GM18873 (cell line): ENCODE results near the gene MARK4.
"Not testable (repeated sequence)": the region's sequence is repeated elsewhere in the genome, so short reads cannot be mapped to it uniquely, and the experiment has no call there.

Source experiments
- ATAC-seq: cut with Tn5 transposase; IDR thresholded peaks from one replicate; pipeline ENCODE4 v1.9.1; 2021; ENCODE audit warnings: mild to moderate bottlenecking, moderate library complexity, moderate number of reproducible peaks; ENCODE audit not compliant: unreplicated experiment, low FRiP score

Gene MARK4

GRCh38 chr19:45331411-45331810, 80.3 kb downstream of the MARK4 start:
- no peak for ATAC-seq

DNA sequence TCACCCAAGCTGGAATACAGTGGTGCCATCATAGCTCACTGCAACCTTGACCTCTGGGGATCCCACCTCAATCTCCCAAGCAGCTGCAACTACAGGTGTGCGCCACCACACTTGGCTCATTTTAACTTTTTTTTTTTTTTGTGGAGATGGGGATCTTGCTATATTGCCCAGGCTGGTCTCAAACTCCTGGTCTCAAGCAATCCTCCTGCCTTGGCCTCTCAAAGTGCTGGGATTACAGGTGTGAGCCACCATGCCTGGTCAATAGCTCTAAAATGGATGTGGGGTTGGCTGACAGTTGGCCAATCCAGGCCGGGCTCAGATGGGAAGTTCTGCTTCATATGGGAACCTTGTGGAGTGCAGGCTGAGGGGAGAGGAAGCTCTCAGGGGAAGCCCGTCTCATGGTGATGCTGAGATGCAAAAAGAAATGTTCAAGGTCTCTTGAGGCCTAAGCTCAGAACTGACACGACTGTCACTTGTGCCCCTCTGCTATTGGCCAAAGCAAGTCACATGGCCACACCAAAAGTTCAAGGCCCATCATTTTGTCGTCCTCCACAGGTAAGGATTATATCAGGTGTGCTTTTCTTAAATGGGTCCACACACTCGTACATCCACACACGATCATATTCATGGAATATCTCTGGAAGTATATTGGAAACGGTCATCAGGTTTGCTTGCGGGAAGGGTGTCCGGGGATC, 82.7 kb downstream of the MARK4 start:
- ATAC-seq: no peak

DNA sequence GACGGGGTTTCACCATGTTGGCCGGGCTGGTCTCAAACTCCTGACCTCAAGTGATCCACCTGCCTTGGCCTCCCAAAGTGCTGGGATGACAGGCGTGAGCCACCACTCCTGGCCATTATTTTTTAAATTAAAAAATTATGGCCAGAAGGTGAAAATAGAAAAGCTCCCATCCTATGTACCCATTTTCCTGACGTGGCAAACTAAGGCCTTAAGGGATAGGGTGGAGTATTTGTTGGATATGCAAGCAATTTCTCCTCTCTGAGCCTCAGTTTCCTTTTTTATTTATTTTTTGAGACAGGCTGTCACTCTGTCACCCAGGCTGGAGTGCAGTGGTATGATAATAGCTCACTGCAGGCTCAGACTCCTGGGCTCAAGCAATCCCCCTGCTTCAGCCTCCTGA, 83.8 kb downstream of the MARK4 start:
- ATAC-seq: not testable (repeated sequence)

DNA sequence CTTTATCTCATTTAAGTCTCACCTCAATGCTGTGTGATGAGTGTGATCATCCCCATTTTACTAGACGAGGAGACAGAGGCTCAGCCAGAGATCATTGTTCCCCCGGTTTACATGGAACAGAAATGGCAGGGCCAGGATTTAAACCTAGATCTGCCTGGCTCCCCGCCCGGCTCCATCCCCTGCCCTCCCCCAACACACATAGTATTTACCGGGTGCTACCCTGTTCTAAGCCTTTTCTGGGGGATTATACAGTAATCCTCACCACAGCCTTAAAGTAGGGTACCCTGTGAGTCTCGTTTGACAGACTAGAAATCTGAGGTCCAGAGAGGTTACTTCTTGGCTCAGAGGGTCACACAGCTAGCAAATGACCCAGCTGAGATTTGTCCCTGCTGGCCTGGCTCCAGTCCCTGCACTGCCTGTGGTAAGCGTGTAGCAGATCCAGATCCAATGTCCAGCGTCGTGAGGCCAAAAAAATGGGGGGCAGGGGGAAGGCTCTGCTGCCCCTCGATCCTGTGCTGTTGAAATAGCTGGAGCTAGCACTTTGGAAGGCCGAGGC, 85.7 kb downstream of the MARK4 start:
- no peak for ATAC-seq

DNA sequence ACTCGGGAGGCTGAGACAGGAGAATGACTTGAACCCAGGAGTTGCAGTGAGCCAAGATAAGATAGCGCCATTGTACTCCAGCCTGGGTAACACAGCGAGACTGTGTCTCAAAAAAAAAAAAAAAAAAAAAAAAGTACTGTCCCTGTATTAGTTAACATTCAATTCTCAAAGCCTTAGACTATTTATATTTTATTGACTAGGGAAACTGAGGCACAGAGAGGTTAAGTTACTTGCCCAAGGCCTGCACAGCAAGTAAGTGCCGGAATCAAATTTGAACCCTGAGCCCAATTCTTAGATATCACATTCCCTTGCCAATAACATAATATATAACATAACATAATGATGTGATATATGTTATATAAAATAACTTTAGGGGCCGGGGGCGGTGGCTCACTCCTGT, 88.6 kb downstream of the MARK4 start:
- no peak for ATAC-seq

- ATAC-seq: no peak
Observed at GRCh38 chr19:45340232-45340898, 89.3 kb downstream of the MARK4 start, which contains the start of gene KLC3. KLC3 (plus strand) TSS chr19:45340750; CDS start chr19:45345542, 4,792 bp downstream.

GRCh38 chr19:45340899-45341453, 89.9 kb downstream of the MARK4 start:
- no peak for ATAC-seq

GRCh38 chr19:45342911-45343310, 91.8 kb downstream of the MARK4 start:
- no peak for ATAC-seq

DNA sequence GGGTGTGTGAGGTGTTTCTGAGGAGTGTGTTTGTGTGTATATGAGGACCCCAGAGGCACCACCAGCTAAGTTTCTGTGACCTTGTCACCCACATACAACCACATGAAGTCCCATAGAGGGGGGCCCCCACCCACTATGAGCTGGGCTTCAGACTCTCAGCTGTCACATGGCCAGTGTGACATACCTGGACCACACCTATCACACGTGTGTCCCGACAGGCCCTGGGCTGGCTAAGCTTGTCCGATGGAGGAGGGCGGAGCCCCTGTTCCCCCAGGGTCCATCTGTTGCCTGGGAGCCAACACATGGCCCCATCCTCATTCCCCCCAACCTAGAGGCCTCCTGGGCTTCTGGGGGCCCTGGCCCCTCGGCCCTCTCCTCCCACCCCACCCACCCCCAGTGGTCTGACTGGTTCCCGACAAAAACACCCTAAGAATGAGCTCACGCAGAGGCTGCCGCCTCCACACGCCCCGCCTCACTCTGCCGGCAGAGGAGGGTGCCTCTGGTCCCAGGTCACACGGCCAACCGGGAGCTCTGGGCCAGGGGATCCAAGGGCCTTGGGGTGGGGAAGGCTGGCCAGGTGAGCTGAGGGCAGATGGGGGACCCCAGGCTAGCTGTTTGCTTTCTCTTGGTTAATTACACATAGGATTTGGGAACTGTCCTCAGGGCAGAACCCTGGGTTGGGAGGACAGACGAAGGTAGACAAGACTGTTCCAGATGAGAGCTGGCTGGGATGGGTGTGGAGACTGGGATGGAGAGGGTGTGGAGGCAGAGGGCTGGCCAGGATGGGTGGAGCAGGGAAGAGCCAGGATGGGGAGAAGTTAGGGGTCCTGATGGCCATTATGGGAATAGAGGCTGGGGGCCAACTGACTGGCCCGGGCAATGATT, 93.8 kb downstream of the MARK4 start:
- ATAC-seq: no peak

DNA sequence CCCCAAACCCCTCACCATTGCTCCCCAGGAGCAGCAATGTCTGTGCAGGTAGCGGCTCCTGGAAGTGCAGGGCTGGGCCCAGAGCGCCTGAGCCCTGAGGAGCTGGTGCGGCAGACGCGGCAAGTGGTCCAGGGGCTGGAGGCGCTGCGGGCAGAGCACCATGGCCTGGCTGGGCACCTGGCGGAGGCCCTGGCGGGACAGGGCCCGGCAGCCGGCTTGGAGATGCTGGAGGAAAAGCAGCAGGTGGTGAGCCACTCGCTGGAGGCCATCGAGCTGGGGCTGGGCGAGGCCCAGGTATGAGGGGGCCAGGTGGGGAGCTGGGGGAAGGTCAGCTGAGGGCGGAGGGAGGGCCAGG, 94.4 kb downstream of the MARK4 start:
- no peak for ATAC-seq

GRCh38 chr19:45346449-45346848, 95.4 kb downstream of the MARK4 start:
- ATAC-seq: no peak

- ATAC-seq: no peak
Observed at GRCh38 chr19:45347570-45348366, 96.7 kb downstream of the MARK4 start.

GRCh38 chr19:45348367-45349125, 97.5 kb downstream of the MARK4 start:
- ATAC-seq: no peak

DNA sequence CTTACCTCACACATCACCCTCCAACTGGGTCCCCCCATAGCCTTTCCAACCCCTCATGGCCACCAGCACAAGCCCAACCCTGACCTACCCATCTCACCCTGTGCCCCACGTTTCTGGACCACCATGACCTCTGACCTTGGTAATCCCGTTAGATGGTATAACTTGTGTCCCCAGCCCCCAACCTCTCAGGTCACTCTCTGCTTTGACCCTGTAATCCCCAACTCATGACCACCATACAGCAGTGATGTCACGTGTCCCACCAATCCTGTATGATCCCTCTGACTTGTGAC, 98.0 kb downstream of the MARK4 start:
- ATAC-seq: no peak

DNA sequence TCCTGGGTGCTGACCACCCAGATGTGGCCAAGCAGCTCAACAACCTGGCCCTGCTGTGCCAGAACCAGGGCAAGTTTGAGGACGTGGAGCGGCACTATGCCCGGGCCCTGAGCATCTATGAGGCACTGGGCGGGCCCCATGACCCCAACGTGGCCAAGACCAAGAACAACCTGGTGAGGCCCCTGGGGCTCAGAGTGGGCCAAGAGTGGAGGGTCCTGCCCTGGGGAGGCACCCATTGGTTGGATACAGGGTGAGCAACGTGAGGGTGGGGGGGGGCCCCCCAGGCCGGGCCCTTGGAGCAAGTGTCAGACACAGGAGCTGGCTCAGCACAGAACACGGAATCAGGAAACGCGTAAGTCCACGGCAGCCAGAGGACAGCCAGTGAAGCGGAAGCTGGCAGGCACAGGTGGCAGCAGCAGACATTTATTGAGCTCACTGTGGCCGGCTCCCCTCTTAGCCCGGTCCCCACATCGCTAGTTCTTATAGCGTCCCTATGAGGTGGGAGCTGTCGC, 98.4 kb downstream of the MARK4 start:
- no peak for ATAC-seq

DNA sequence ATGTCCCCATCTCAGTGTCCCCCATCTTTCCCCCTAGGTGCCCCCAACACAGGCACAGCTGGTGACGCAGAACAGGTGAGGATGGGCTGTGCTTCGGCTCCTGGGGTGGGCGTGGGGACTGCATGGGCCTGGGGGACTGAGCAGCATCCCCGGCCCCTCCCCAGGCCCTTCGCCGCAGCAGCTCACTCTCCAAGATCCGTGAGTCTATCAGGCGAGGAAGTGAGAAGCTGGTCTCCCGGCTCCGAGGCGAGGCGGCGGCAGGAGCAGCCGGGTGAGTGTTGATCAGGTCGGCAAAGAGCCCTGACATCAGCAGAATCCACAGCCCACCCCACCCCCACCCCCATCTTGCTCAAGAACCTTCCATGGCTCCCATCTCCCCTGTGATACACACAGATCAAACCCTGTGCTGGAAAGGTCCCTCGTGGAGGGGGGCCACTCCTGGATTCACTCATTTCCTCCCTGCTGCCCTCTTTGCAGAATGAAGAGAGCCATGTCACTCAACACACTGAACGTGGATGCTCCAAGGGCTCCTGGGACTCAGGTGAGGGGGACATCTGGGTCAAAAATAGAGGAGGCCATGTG, 99.5 kb downstream of the MARK4 start:
- no peak for ATAC-seq

GRCh38 chr19:45351401-45351952, 100.4 kb downstream of the MARK4 start:
- ATAC-seq: no peak

DNA sequence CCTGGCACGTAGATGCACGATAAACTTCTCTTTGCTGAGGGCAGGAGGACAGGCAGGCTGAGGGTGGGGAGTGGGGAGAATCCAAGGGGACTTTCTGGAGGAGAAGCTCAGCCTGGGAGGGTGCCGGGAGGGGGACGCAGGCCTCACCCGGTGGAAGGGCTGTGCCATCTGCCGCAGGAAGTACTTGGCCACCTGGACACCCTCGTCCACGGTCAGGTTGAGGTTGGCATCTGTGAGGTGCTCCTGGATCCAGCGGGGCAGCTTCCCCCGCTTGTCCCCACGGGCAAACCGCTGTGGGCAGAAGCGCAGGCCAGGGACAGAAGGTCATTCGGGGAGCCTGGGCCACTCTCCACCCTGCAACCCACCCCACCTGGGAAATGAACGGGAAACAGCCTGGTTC, 101.0 kb downstream of the MARK4 start:
- ATAC-seq: no peak

DNA sequence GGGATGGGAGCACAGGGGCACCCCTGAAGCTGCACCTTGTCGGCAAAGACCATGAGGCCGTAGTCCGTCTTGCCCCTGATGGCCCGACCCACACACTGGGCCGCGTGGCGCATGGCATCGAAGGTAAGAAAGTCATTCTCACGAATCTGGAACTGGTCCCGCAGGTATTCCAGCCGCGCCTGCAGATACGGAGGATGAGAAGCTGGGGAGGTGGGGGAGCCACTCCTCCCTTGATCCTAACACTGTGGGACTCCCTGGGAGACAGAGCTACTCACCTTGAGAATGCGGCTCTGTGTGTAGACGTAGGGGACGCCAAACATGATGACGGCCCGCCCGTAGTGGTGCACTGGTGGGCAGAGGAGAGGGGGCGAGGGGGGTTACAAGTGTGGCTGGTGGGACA, 101.4 kb downstream of the MARK4 start:
- ATAC-seq: no peak
